GM13976 (cell line): Measurements from ENCODE around the gene TUBA1B.

ENCODE experiments used
- DNase-seq: peaks from one replicate; pipeline ENCODE4 v3.0.0; 2012; ENCODE audit warnings: low spot score
- in situ Hi-C: fragments of 300-500 bp; cut with MboI; formaldehyde crosslinking; loops from one replicate; pipeline ENCODE4 v1.12.0; 2022; ENCODE audit warnings: low sequenced_read_pairs, mixed read lengths, inconsistent platforms; ENCODE audit not compliant: unreplicated experiment
- TF ChIP-seq, protein P1 (sequence below): IDR thresholded peaks from 2 replicates; pipeline ENCODE4 v1.5.1; 2012; ENCODE audit warnings: borderline replicate concordance, mild to moderate bottlenecking; ENCODE audit not compliant: insufficient read depth; ENCODE audit errors: extremely low read depth, missing control alignments, control extremely low read depth

TUBA1B gene

DNA sequence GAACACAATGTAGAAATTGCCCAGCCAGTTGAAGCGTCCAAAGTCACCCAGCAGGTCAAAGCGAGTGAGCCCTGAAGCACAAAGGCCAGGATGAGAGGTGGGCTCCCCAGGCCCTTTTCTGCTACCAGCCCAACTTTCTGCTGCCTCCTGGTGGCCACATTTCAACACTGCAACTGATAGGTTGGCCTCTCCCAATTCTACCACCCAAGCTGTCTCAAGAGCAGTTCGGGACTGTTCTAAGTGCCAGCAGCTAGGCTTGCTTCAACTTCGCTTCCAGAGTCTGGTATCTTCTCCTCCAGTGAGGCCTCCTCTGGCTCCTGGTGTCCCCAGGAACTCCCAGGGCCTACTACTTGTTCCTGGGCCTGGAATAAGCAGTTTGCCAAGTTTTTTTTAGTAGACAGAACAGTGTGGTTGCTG, 33.2 kb downstream of the TUBA1B start:
- in situ Hi-C loops: no loop called here
- peak; percentile 69 for DNase-seq

GRCh38 chr12:49097381-49097780, 33.8 kb downstream of the TUBA1B start:
- in situ Hi-C loops: no loop called here
- TF ChIP-seq, protein P1, sequence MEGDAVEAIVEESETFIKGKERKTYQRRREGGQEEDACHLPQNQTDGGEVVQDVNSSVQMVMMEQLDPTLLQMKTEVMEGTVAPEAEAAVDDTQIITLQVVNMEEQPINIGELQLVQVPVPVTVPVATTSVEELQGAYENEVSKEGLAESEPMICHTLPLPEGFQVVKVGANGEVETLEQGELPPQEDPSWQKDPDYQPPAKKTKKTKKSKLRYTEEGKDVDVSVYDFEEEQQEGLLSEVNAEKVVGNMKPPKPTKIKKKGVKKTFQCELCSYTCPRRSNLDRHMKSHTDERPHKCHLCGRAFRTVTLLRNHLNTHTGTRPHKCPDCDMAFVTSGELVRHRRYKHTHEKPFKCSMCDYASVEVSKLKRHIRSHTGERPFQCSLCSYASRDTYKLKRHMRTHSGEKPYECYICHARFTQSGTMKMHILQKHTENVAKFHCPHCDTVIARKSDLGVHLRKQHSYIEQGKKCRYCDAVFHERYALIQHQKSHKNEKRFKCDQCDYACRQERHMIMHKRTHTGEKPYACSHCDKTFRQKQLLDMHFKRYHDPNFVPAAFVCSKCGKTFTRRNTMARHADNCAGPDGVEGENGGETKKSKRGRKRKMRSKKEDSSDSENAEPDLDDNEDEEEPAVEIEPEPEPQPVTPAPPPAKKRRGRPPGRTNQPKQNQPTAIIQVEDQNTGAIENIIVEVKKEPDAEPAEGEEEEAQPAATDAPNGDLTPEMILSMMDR: no peak
- DNase-seq: no peak

More for the DNA sequence above, 33.2 kb downstream of the TUBA1B start:
- TF ChIP-seq, protein P1: peak; percentile 84

GRCh38 chr12:49094975-49095365, 36.2 kb downstream of the TUBA1B start:
- DNase-seq: no peak
- TF ChIP-seq, protein P1: no peak
- in situ Hi-C loops: no loop called here

GRCh38 chr12:49094160-49094974, 36.8 kb downstream of the TUBA1B start, which contains the start of gene DHH:
Gene DHH (minus strand): TSS chr12:49094801. CDS start chr12:49094512, 289 bp downstream.
- in situ Hi-C loops: no loop called here
- TF ChIP-seq, protein P1: no peak
- DNase-seq: peak; percentile 41

DNA sequence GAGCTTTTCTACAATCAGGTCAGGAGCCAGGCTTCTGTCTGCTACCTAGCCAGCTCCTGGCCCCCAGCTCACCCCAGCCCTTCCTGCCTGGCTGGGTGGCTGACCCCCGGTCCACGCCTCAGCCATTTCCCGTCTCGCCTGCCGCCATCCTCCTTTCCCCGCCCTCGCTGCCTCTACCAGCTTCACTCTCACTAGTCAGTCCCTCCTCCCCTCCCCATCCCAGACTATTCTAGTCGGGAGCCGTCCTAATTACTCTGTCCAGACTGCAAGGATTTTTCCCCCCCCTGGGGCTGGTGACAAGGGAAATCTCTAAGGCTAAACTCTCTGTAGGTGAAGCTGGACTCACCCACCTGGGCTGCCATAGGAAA, 37.4 kb downstream of the TUBA1B start:
- TF ChIP-seq, protein P1: no peak
- in situ Hi-C loops: no loop called here
- no peak for DNase-seq

- TF ChIP-seq, protein P1: no peak
- peak; percentile 26 for DNase-seq
- in situ Hi-C loops: no loop called here
Measured at GRCh38 chr12:49092816-49093406, 38.3 kb downstream of the TUBA1B start.
